Right atrium auricular region (tissue), 2 donors: ENCODE data around the gene GRIFIN. TPM values are rescaled to one million over a fixed set of nuclear protein-coding genes. Genes with fewer than 3 reads are reported as not detected.

Source experiments
- DNase-seq: peaks from one replicate; pipeline ENCODE4 v3.0.0-alpha.2; 2019; ENCODE audit warnings: low spot score
- H3K27ac ChIP-seq, 2 donors: fragments of 200-600 bp; sonication (generic); 1 replicate in 1 of 2; 2 replicates in 1 of 2; pipeline ENCODE4 v1.5.1; 2016 to 2019
- H3K27me3 ChIP-seq, 2 donors: fragments of 200-600 bp; sonication (generic); one replicate each; pipeline versions ENCODE4 v1.5.1 to v1.6.0; 2017 to 2019
- H3K36me3 ChIP-seq: fragments of 200-600 bp; sonication (generic); one replicate; pipeline ENCODE4 v1.5.1; 2016
- H3K4me1 ChIP-seq, 2 donors: fragments of 200-600 bp; sonication (generic); one replicate each; pipeline versions ENCODE4 v1.5.1 to v1.6.0; 2017 to 2019
- H3K4me3 ChIP-seq, 2 donors: fragments of 200-600 bp; sonication (generic); 1 replicate in 1 of 2; 2 replicates in 1 of 2; pipeline ENCODE4 v1.5.1; 2017 to 2019; ENCODE audit warnings: mild to moderate bottlenecking in 1 of 2, moderate library complexity in 1 of 2
- H3K9me3 ChIP-seq, 2 donors: fragments of 200-600 bp; sonication (generic); one replicate each; pipeline ENCODE4 v1.5.1; 2019
- total RNA-seq, 2 donors: library from RNA; depleted of rRNA; stranded (reverse); fragments of >200 nt; gene quantifications; one replicate each; pipeline ENCODE4 v1.1.0, GENCODE V29; 2016
- TF ChIP-seq, protein P1 (sequence below), 2 donors: fragments of 200-600 bp; sonication (generic); IDR thresholded peaks; one replicate each; pipeline ENCODE4 v1.5.1; 2019; ENCODE audit warnings: antibody characterized with exemption in 2 of 2

The GRIFIN gene
- total RNA-seq, 2 donors from 2014 or later, result not detected

DNA sequence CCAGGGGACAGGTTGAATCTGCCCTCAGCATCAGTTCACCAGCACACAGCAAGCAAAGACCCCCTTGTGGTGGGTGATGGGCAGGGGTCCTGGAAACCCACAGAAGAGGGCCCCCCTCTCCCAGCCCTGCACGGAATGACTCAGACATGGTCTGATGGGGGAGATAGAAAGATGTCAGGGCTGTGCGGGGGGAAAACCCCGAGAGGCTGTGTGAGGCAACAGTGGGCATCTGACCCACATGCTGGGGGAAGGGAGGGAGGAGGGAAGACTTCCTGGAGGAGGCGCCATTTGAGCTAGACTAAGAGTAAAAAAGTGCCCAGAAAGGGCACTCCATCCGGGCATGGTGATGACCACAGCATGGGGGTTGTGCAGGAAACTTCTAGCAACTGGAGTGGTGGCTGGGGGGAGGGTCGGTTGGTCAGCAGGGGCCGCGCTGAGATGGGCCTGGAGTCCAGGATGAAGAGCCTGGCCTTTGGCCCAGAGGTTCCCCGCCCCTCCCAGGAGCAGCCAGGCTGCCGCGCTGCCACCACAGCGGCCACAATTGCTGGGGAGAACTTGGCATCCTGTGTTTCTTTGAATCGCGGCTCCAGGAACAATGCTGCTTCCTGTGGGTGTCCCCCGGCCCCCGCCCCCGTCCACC is 45.9 kb upstream of the GRIFIN start:
- peak overlapping the region; percentile 15 to 53 for H3K27ac ChIP-seq
- DNase-seq, result no peak
- H3K4me3 ChIP-seq, result peak overlapping the region in 1 of 2 donors; percentile 62
- peaks cover 0 to 79% of the 10 kb centered on the region in 2 donors for H3K4me1 ChIP-seq
- TF ChIP-seq, protein P1, sequence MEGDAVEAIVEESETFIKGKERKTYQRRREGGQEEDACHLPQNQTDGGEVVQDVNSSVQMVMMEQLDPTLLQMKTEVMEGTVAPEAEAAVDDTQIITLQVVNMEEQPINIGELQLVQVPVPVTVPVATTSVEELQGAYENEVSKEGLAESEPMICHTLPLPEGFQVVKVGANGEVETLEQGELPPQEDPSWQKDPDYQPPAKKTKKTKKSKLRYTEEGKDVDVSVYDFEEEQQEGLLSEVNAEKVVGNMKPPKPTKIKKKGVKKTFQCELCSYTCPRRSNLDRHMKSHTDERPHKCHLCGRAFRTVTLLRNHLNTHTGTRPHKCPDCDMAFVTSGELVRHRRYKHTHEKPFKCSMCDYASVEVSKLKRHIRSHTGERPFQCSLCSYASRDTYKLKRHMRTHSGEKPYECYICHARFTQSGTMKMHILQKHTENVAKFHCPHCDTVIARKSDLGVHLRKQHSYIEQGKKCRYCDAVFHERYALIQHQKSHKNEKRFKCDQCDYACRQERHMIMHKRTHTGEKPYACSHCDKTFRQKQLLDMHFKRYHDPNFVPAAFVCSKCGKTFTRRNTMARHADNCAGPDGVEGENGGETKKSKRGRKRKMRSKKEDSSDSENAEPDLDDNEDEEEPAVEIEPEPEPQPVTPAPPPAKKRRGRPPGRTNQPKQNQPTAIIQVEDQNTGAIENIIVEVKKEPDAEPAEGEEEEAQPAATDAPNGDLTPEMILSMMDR (IDR thresholded peaks at IDR 0.05), result no peak
- no peaks in the 10 kb centered on the region for H3K9me3 ChIP-seq
- H3K36me3 ChIP-seq, result peaks cover 12% of the 10 kb centered on the region
- no peaks in the 10 kb centered on the region for H3K27me3 ChIP-seq

DNA sequence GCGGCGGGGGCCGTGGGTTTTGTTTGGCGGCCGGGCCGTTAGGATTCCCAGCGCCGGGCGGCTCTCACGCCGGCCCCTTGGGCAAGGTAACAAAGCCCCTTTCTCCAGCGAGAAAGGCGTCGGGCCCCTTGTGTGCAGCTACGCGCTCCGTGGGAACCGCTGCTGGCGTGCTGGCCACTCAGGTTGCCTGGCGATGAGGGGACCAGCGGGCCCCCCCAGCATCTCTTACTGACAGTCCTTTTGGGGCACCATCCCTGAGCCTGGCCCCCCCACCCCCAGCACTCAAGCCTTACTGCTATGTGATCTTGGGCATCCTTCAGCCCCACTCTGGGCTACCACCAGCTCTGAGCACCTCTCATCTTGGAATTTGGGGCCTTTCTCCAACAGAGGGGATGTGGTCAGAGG is 45.1 kb upstream of the GRIFIN start:
- DNase-seq, result no peak
- Histone ChIP-seq H3K27me3 (no peaks in the 10 kb centered on the region), H3K4me3 (peak overlapping the region; percentile 32 to 62), H3K4me1 (peaks cover 0 to 76% of the 10 kb centered on the region in 2 donors), H3K9me3 (no peaks in the 10 kb centered on the region), H3K27ac (peak overlapping the region in 1 of 2 donors; percentile 37), H3K36me3 (peaks cover 9% of the 10 kb centered on the region)
- TF ChIP-seq, protein P1 (IDR thresholded peaks at IDR 0.05), result no peak

DNA sequence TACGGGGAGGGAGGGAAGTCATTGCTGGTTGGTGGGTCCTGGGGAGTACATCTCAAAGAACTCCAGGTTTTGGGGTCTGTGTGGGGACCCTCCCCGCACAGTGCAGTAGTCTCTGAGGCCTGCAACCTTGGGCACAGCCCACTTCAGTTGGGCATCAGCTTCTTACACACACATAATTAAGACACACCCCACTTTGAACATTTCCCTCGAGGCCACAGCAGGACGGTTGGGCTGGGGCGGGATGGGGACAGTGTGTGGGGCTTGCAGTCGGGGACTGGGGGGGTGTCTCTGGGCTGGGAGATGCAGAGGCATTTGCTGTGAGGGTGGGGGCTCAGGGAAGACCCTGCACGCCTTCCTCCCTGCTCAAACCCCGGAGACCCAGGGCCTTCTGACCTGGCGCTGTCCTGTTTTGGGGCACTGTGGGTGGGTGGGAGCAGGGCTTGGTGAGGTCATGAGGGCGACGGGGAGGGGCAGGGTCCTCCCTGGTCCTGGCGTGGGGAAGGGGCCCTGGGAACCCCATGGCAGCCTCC is 44.6 kb upstream of the GRIFIN start:
- TF ChIP-seq, protein P1 (IDR thresholded peaks at IDR 0.05), result no peak
- Histone ChIP-seq H3K27ac (peak overlapping the region in 1 of 2 donors; percentile 37), H3K36me3 (peaks cover 4% of the 10 kb centered on the region), H3K9me3 (no peaks in the 10 kb centered on the region), H3K4me3 (peak overlapping the region; percentile 32 to 62), H3K27me3 (no peaks in the 10 kb centered on the region), H3K4me1 (peaks cover 0 to 74% of the 10 kb centered on the region in 2 donors)
- no peak for DNase-seq

DNA sequence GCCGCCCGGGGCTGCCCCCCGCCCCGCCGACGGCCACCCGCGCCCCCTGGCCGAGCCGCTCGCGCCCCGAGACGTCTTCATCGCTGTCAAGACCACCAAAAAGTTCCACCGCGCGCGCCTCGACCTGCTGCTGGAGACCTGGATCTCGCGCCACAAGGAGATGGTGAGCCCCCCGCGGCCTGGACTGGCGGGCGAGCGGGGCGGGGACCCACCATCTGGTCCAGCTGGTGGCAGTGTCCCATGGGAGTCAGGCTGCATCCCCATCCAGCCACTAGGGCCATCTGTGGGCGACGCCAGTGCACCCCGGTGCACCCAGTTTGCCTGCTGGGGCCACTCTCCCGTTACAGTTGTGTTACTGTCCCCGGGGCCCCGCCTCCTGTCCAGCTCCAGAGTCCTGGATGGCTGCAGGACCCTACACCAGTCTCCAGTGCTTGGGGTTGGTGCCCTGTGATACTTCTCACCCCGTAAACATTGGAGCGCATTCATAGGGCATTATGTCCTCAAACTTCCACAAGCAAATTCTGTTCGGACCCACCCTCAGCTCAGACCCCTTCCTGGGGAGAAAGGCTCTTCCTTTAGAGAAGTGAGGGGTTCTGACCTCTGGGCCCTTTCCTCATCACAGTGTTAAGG is 44.0 kb upstream of the GRIFIN start:
- Histone ChIP-seq H3K36me3 (no peaks in the 10 kb centered on the region), H3K27me3 (no peaks in the 10 kb centered on the region), H3K4me3 (peak overlapping the region; percentile 32 to 62), H3K9me3 (no peaks in the 10 kb centered on the region), H3K27ac (no peak overlapping the region), H3K4me1 (peaks cover 0 to 68% of the 10 kb centered on the region in 2 donors)
- TF ChIP-seq, protein P1 (IDR thresholded peaks at IDR 0.05), result no peak
- no peak for DNase-seq

DNA sequence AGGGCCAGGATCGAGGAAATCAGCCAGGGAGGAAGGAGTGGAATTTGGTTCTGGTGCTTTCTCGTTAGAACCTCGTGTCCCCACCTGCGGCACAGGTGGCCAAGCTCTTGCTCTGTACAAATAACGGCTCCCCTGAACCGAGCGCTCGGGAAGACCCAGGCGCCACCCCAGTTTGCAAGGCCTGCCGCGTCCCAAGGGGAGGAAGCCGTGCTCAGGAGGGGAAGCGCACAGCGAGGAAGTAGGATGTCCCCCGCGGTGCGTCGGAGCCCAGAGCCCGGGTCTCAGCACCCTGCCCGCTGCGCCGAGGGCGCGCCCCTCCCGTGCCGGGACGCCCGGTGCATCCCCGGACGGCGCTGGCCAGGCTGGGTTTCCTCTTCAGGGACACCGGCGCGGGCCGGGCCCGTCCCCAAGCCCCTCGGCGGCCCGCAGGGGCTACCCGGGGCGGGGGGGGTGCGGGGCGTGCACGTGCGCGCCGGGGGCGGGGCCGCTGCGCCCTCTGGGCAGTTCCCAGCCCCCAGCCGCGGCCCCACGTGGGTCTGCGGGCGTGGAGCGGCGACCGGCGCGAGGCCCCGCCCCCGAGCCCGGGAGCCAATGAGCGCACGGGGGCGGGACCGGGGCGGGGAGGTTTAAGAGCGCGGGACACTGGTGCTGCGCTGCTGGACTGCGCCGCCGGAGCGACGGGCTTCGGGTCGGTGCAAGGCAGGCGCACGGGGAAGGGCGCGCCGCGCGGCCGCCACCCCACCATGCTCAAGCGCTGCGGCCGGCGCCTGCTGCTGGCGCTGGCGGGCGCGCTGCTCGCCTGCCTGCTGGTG is 43.1 kb upstream of the GRIFIN start, which contains the start of gene LFNG:
Gene LFNG (plus strand): TSS at position 656 of the 812 bp plus-strand sequence. CDS start 88 bp downstream, at position 744.
- Histone ChIP-seq H3K27me3 (no peaks in the 10 kb centered on the region), H3K36me3 (no peaks in the 10 kb centered on the region), H3K4me3 (peak within 1 kb of the TSS; percentile 52 to 62), H3K27ac (peak within 1 kb of the TSS in 1 of 2 donors; percentile 48), H3K4me1 (peaks cover 0 to 59% of the 10 kb centered on the region in 2 donors), H3K9me3 (no peaks in the 10 kb centered on the region)
- DNase-seq, result peak; percentile 78
- TF ChIP-seq, protein P1 (IDR thresholded peaks at IDR 0.05), result no peak
